Prostate gland (tissue), 2 donors: ENCODE measurements around the gene IL12RB1.

ENCODE experiments used
- CTCF ChIP-seq, 4 experiments: fragments of 200-600 bp in 2 of 4; fragments of 450-650 bp in 2 of 4; sonication (generic) in 2 of 4; IDR thresholded peaks; 1 replicate in 3 of 4; 2 replicates in 1 of 4; pipeline ENCODE4 v1.5.1; 2016 to 2019; ENCODE audit warnings: antibody characterized with exemption in 4 of 4, mild to moderate bottlenecking in 2 of 4, moderate library complexity in 2 of 4
- POLR2A ChIP-seq: fragments of 450-650 bp; IDR thresholded peaks from one replicate; pipeline ENCODE4 v1.6.1; 2016; ENCODE audit warnings: antibody characterized with exemption, mild to moderate bottlenecking
- POLR2AphosphoS5 ChIP-seq: sonication (generic); formaldehyde crosslinking; IDR thresholded peaks from one replicate; pipeline ENCODE4 v1.6.1; 2017; ENCODE audit warnings: antibody characterized with exemption

DNA sequence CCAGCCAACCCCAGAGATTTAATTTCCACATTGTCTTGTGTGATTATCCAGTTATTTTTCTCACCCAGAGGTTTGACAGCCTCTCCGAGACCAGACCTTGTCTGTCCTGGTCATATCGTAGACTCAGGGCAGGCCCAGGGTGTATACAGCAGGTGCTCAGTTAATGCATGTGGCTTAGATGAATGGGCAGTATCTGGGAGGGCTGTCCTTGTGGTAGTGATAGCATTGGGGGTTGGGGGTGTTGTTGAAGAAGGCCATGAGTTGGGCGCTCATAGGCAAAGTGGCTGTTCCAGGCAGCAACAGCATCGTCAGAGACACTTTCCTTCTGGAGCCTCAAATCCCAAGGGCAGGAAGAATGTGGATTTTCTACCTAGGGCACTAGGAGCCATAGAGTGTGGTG lies 27.7 kb upstream of the IL12RB1 start:
- TF ChIP-seq CTCF (IDR thresholded peaks at IDR 0.05) (no peak), POLR2A (no peak), POLR2AphosphoS5 (no peak)
